Omental fat pad (tissue), 4 donors: Measurements from ENCODE around the gene TXK. TPM values are rescaled to one million over a fixed set of nuclear protein-coding genes. Genes with fewer than 3 reads are reported as not detected.

Source experiments
- ATAC-seq: fragments of 150-250 bp; one replicate; pipeline ENCODE4 v1.9.1; 2016; ENCODE audit warnings: mild to moderate bottlenecking, moderate library complexity; ENCODE audit not compliant: low FRiP score
- DNase-seq: peaks from one replicate; pipeline ENCODE4 v3.0.0-alpha.2; 2019; ENCODE audit warnings: low spot score
- total RNA-seq, 4 donors: library from RNA; depleted of rRNA; stranded (reverse); fragments of >200 nt; gene quantifications; one replicate each; pipeline ENCODE4 v1.1.0, GENCODE V29; 2016
- TF ChIP-seq, protein P1 (sequence below), 3 donors: fragments of 450-650 bp; IDR thresholded peaks; one replicate each; pipeline ENCODE4 v1.5.1; 2016 to 2017; ENCODE audit warnings: antibody characterized with exemption in 3 of 3, mild to moderate bottlenecking in 3 of 3, moderate library complexity in 2 of 3

The TXK gene
- total RNA-seq, 4 donors from 2014 or later: 1.8 to 3.5 (median 2.8) TPM

DNA sequence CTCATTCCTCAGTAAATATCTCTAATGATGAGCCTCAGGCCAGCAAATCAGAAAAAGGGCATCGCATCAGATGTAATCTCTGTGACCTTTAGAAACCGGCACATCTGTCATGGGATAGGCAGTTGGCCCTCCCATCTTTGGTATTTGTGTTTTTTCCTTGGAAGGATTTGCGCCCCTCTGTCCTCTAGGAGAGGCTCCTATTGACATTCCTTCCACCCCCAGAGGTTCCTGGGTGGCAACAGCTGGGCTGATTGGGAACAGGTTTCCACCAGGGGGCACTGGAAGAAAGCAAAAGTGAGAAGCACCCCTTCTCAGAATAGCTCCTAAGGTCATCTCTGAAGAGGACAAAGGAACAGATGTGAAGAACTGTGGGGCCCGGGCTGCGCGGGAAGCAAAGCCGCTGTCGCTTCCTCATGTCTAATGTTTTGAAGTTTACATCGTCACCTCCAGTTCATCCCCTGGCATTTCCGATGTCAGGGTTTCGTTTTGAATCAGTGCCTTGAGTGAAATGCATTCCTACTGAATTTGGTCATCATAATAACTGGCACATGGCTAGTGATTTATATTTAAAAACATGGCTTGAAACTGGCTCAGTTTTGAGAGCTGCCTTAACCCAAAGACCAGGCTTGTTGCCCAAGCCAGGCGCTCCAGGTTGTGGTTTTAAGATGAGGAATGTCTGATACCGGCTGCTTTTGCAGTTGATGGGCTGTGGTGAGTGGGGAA, 6.2 kb downstream of the TXK start:
- DNase-seq: no peak
- ATAC-seq: peak; percentile 74
- TF ChIP-seq, protein P1, sequence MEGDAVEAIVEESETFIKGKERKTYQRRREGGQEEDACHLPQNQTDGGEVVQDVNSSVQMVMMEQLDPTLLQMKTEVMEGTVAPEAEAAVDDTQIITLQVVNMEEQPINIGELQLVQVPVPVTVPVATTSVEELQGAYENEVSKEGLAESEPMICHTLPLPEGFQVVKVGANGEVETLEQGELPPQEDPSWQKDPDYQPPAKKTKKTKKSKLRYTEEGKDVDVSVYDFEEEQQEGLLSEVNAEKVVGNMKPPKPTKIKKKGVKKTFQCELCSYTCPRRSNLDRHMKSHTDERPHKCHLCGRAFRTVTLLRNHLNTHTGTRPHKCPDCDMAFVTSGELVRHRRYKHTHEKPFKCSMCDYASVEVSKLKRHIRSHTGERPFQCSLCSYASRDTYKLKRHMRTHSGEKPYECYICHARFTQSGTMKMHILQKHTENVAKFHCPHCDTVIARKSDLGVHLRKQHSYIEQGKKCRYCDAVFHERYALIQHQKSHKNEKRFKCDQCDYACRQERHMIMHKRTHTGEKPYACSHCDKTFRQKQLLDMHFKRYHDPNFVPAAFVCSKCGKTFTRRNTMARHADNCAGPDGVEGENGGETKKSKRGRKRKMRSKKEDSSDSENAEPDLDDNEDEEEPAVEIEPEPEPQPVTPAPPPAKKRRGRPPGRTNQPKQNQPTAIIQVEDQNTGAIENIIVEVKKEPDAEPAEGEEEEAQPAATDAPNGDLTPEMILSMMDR (IDR thresholded peaks at IDR 0.05): peak in 1 of 3 donors; percentile 22

DNA sequence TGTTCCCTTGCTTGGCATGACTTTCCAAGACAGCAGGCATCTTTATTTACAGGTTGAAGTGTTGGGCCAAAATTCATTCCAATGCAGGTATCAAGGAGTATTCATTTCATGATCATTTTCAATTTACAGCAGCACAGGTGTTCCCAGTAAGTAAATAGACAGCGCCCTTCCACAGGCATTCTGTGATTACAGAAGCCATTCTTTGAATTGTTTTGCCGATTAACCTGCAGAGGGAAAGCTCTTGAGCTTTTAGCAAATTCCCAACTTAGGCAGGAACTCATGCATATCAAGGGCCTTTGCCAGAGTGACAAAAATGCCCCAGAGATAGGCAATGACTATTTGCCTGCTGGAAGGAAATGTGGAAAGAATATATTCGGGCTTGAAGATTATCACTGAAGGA, 6.8 kb downstream of the TXK start:
- DNase-seq: no peak
- TF ChIP-seq, protein P1 (IDR thresholded peaks at IDR 0.05): no peak
- no peak for ATAC-seq

DNA sequence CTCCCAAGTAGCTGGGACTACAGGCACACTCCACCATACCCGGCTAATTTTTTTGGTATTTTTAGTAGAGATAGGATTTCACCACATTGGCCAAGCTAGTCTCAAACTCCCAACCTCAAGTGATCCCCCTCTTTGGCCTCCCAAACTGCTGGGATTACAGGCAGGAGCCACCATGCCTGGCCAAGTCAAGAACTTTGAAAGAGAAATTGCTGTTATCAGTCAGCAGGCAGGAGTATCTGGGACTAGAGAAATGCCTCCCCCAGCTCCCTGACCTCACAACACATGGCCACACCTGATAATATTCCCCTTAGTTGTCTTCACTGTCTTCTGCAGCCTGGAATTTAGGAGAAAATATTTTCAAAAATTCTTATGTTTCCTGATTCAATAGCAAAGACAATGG, 7.4 kb downstream of the TXK start:
- DNase-seq (no peak), ATAC-seq (no peak)

DNA sequence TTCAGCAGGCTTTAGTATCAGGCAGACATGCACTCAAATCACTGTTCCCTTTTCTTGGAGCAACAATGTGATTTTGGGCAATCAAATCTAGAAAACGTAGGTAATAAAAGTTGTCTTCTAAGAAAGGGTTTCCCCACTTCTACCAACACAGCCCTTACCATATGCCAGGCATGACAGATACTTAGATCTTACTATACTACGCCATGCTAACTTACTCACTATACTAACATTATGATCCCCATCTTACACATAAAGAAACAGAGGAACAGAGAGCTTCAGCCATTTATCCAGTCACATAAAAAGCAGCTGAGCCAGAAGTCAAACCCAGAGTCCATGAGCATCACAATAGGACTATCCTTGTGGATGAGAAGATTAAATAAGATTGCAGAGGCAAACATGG, 9.2 kb downstream of the TXK start:
- TF ChIP-seq, protein P1 (IDR thresholded peaks at IDR 0.05): no peak
- no peak for DNase-seq

More for the DNA sequence above, 7.4 kb downstream of the TXK start:
- TF ChIP-seq, protein P1 (IDR thresholded peaks at IDR 0.05): no peak

DNA sequence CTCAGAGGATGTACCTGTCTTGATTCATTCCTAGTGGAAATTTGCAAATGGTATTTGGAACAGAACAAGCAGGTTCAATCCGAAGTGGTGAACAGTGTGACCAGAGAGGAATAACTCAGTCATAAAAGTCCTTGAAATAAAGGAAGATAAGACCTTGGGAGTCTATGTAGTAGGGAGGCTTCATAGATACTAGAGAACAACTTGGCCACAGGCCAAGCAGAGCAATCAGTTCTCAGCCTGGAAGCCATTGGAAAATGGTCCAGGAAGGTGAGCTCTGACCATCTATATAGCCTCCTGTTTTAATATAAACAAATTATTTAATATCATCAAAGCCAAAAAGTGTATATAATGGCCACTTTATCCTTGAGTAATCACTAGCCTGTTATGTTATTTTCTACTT, 11.3 kb downstream of the TXK start:
- DNase-seq: no peak
- TF ChIP-seq, protein P1 (IDR thresholded peaks at IDR 0.05): no peak
- no peak for ATAC-seq

More for the DNA sequence above, 9.2 kb downstream of the TXK start:
- no peak for ATAC-seq

DNA sequence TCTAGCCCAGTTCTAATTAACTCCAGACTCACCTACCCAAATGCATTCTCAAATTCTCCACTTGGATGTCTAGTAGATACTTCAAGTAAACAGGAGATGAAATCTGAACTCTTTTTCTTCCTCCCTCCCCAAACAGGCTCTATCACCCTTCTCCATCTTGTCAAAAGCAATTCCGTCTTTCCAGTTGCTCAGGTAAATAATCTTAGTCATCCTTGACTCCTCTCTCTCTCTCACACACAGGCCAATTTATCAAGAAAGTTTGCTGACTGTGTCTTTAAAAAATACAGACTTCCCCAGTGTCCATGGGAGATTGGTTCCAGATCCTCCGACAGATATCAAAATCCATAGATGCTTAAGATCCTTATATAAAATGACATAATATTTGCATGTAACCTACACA, 12.9 kb downstream of the TXK start:
- TF ChIP-seq, protein P1 (IDR thresholded peaks at IDR 0.05): no peak

DNA sequence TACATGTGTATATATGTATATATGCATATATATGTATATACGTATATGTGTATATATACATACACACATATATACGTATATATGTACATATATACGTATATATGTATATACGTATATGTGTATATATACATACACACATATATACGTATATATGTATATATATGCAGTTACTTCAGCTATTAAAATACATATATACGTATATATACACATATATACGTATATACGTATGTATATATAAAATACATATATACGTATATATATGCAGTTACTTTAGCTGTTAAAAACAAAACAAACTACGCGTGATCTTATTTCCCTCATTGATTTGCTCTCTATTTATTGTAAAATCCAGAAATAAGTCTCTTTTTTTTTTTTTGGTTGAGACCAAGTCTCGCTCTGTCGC, 13.9 kb downstream of the TXK start:
- ATAC-seq (no peak), DNase-seq (no peak)
- TF ChIP-seq, protein P1 (IDR thresholded peaks at IDR 0.05): no peak

More for the DNA sequence above, 12.9 kb downstream of the TXK start:
- DNase-seq (no peak), ATAC-seq (no peak)
